Stimulated activated CD4-positive, alpha-beta T cell treated with anti-CD3 and anti-CD28 coated beads, Interleukin-4, amount 100 ng/mL, for 24 hours (primary cell): Measurements from ENCODE around the gene AGPAT4.

Source experiments
- DNase-seq: peaks from one replicate; pipeline ENCODE4 v3.0.0-alpha.2; 2020

AGPAT4 gene

DNA sequence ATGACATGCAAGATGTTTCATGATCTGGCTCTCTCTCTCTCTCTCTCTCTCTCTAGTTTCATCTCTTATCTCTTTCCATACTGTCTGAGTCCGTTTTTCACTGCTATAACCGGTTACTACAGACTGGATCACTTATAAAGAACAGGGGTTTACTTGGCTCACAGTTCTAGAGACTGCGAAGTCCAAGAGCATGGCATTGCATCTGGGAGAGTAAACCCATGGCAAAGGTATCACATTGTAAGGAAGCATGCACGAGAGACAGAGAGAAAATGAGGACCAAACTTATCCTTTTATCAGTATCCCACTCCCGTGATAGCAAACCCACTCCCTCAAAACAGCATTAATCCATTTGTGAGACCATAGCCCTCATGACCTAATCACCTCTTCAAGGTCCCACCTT, 7.2 kb upstream of the AGPAT4 start:
- DNase-seq: no peak

DNA sequence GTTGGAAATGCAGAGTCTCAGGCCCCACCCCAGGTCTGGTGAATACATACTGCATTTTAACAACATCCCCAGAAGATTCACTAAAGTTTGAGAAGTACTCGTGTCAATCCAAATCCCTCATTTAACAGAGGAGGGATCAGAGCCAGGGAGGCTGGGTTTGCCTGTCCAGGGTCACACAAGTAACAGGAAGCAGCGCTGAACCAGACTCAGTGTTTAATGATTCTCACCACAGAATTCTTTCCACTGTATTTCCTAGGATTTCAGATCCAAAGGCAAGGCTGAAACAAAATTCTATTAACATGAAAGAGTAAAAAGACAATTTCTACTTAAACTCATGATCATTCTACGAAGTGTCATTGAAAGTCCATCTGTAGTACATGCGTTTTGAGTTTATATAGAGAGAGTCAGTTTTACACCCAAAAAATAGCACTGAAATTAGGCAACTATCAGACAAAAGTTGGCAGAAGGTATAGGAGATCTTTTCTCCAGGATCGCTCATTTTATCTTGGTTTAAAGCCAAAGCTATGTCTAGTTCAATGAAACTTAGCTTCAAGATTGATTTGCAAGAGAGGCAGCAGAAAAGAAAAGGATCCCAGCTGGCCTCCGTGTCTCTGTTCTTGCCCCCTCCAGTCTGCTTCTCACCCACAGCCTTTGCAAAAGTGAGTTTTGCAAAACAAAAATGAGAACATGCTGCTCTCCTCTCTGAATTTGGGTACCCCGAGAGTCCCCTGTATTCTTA, 6.0 kb upstream of the AGPAT4 start:
- DNase-seq: no peak

DNA sequence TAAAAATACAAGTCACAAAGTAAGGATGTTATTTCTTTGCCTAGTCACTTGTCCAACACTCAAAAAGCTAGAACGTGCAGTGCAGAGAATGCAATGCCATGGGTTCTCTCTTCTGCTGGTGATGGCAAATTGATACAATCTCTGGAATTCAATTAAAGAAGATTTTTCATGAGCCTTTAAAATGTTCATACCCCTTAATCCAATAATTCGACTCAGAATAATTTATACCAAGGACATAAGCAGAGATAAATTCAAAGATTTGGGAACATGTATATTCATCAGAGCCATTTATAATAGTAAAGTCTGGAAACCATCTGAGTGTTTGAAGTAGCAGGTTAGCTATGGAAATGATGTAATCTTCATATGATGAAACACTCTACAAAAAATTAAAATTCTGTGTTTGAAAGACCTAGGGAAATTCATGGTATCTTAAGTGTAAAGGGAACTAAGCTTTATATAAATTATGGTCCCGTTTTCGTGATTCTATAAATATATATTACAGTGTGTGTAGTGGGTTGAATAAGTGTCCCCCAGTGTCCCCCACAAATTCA, 2.8 kb upstream of the AGPAT4 start:
- no peak for DNase-seq

DNA sequence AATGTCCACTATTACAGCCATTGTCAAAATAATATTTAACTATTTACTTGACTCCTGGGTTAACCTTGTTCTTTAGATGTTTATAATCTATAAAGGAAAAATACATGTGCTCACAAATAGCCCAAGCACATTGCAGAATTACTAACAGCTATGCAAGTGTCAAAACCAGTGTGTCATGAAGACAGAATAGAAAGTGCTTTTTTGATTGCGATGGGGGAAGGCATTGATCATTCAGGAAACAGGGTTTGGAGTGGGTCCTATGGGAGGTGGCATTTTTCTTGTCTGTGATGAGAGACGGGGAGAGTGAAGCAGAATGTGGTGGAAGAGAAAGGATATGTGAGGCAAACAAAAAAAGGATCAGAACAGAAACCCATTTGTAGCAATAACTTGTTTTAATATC, 1.0 kb upstream of the AGPAT4 start:
- no peak for DNase-seq

DNA sequence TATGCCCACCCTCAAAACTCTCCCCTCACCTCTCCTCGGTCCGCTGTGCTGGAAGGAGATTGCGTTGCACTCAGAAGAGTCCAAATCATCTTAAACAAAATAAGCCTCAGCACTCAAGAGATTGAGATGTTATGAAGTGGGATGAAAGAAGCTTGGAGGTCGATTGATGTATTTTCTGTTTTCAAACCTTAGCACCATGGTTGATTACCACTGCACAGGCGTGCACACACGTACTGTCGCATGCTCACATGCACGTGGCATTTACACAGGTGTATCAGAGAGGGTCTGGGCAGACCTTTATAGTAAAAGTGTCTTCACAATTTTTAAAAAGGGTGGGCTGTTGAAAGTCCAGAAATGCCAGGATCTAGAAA, 612 bp upstream of the AGPAT4 start:
- DNase-seq: no peak

DNA sequence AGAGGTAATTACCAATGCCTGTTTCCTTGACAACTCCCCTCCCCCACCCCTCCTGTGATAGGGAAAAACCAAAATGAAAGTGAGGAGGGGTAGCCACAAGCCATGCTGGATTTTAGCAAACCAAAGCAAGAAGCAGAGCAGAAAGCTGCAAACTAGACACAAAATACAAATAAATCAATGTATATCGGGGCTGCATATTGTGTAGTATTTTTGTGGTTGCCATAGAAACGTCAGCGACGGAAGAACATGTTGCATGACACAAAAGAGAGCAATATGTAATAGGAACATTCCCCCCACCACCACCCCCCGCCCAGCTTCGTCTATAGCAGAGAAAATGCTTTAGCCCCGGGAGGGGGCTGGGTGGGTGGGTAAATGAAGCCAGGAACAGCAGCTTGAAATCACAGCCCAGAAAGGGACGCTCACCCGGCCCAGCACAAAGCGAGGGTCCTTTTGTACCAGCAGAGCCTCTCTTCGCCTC, 548 bp downstream of the AGPAT4 start:
- DNase-seq: peak; percentile 39

DNA sequence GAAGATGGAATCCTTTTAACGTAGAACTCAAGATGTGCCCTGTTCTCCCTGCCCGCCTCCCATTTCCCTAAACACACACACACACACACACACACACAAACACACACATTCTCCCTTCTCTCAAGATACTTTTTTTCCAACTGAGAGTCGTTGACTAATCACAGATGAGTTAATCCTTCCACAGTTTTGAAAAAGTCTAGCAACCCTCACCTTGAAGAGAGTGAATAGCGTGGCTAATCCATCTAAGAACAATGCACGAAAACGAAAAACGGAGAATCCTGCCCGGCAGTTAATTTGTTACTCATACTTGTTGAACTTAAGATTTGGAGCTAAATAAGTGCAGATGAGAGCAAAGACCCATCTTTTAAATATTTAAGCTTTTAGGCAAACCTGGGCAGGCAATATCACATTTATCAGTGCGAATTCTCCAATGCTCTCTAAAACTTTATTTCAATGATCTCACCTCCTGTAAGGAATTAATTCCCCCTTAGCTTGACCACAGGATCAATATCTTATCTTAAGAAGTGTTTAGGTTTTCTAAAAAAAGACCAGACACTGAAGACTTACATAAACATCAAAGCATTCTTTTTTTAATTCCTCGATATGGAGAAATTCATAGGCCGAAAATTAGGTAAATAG, 1.1 kb downstream of the AGPAT4 start:
- no peak for DNase-seq

DNA sequence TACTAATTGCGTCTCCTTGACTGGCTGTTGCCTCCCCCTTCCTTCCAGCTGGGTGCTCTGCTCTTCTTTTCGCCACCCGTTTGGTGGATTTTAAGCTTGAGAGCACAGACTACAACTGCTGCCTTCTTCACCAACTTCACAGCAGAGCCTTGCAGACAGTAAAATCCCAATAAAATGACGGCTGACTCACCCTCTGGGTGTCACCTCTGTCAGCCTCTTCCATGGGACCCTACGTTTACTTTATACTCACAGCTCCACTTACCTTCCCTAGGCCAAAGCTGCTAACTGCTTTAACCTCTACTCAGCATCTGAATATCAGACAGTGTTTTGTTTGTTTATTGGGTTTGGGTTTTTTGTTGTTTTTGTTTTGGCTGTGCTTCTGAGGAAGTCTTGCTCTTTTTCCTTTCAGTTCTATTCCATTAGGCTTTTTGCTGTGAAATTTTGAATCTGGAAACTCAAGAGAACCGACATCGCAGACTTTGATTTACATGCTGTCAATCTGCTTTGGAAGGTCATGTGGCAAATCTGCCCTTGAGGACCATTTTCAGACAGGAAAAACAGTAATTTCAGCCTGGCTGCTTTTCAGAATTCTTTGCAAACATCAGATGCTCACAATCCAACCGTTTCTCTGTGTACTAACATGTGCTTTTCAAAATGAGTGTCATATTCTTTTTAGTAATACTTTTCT, 2.4 kb downstream of the AGPAT4 start:
- no peak for DNase-seq

DNA sequence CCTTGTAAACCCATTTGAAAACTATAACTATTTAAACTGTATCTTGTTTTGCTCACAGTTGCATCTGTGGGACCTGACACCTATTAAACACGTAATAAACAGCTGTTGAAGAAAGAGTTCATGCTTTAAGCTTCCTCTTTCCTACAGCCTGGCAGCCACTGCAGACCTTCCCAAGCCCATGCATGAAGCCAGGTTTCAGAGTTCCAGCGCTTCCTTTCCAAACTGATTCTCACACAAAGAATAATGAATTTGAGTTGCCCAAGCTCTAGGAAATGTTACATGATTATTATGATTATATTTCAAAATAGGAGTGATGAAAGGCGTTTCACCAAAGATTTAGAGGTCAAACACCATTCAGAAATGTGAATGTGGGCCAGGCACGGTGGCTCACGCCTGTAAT, 3.7 kb downstream of the AGPAT4 start:
- no peak for DNase-seq

DNA sequence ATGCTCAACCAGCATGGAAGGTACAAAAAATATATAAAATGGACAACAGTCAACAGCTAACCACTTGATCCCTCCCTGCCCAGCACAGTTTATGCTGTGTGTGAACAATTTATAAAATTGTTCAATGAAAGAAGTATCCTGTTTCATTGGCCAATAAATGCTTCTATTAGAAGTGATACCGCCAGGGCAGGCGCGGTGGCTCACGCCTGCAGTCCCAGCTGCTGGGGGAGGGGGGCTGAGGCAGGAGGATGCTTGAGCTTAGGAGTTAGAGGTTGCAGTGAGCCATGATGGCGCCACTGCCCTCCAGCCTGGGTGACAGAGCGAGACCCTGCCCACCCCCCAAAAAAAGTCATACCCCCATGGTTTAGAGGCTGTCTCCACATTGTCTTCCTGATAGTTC, 4.6 kb downstream of the AGPAT4 start:
- DNase-seq: no peak

DNA sequence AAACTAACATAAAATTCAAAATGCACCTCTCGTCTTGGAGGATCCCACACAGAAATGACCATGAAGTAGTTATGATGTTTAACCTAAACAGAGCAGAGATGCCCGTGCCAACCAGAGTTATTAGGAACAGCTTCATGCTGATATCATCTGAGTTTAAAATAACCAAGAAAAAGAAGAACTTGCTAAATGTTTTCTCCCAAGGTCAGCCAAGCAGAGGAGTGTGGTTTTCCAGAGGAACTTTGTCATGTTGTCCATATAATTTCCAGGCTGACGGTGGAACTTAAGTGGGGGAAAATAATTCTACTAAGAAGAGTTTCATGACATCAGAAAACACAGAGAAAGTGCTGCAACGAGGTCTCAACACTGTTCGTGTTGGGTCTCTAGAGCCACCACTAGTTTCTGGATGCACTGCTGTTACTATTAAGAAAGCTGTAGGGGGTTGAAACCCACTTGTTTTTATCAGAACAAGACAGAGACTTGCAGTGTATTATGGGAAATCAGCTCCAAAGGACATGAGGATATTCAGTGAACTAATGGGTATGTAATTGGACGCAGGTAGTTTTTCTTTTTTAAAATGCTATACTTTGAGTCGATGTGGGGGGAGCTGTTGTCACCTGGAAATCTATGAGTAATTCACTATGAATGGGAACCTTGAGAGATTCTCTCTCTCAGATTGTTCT, 5.2 kb downstream of the AGPAT4 start:
- DNase-seq: no peak

DNA sequence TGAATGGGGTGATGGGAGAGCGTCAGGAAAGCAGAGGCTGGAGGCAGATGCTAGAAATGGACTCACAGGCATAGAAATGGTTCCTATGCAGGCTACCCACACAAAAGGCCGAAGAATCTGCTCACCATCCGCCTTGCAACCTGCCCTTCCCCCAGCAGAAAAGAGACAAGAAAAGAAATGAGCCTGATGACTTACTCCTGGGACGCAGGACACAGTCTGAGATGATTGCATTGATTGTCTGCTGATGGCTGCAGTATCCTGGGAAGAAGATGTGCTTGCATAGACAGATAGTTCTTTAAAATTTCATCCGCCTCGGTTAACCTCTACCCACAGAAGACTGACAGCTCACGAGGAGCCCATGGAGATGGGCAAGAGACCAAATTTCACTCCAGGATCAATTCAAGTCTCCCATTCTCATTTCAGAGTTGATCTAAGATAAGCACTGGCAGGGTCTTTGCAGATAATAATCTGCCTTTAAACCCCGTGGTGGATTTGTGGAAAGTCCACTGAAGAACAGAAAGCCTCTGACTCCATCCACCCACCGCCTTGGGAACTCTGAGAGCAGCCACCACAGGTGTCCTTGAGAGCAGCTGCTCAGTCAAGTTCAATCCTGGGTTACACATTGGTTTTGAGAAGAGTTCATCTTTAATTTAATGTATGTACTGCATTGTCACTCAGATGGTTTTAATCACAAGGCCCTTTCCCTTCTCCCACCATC, 7.2 kb downstream of the AGPAT4 start:
- no peak for DNase-seq

DNA sequence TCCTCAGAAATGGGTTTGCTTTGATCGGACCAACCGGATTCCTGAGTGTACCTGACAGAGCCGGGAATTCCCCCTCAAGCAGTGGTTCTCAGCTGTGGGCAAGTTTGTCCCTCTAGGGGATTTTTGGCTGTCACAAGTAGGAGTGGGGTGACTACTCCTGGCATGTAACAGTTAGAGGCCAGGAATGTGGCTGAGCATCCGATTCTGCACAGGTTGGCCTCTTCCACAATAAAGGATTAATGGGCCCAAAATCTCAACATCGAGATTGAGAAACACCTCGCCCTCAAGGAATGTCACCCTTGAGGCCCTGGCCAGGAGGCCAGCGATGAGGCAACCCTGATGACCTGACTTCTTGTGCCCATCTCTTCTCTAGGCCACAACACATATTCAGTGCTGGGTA, 7.9 kb downstream of the AGPAT4 start:
- no peak for DNase-seq

DNA sequence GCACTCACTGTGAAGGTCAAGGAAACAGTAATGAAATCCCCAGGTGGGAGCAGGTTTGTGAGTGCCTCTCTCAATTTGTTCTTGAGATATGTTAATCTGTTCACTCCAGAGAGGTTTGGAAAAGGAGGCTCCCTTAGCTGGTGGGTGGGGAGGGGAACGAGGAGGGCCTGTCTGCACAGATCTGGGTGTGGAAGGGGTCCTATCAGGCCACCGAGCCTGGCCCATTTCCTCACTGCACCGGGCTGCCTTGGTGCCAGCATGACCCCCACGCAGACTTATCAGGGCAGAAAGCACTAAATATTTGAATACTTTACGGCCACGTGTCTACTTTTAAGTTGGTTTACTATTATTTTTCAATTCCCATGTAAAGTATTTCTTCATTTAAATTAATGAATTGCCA, 8.3 kb downstream of the AGPAT4 start:
- DNase-seq: no peak

DNA sequence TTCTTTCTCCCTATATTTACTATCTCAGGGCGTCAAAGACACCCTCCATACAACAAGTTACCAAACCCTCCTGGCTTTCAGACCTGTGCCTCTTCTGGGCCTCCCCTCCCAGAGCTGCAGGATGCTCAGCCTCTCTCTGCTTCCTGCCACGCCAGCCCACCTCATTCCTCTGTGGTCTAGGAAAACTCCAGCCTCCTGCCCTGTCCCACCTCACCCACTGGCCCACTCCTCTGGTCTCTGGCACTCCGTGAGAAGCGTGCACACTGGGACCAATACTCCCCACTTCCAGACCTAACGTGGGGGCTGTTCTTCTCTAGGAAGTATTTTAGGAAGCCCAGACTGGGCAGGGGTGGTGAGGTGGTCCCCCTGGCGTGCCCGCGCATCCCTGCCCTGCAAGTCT, 9.7 kb downstream of the AGPAT4 start:
- DNase-seq: no peak

DNA sequence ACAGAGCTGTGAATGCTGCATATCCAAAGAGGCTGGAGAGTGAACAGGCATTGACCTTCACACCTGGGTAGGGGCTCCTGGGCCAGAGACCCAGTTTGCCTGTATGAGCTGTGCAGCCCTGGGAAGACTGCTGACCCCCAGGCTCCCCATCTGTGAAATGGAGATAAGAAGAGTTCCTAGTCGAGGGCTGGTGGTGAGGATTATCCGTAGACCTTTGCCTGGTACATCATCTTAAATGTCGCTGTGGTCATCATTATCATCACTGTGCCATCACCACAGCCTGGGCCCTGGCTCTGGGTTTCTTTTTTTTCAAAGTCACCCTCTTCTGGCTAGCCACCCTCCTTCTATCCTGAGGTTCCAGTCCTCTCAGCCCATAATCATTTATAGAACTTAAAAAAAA, 12.0 kb downstream of the AGPAT4 start:
- no peak for DNase-seq

DNA sequence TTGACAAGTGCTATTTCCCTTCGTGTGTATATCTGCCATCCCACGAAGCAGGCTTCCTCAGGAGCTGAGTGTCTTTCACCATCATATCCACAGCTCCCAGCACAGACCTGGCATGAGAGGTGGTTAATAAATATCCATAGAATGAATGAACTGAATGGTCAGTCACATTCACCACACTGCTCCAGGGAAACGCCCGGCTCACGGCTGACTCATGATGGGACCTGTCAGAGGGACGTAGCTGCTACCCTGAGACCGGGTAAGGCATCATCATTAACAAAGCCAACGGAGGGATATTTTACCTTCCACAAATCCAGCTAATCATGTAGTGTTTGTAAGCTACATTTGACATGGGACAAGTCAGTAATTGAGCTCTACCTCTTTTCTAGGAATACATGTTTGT, 12.5 kb downstream of the AGPAT4 start:
- no peak for DNase-seq

DNA sequence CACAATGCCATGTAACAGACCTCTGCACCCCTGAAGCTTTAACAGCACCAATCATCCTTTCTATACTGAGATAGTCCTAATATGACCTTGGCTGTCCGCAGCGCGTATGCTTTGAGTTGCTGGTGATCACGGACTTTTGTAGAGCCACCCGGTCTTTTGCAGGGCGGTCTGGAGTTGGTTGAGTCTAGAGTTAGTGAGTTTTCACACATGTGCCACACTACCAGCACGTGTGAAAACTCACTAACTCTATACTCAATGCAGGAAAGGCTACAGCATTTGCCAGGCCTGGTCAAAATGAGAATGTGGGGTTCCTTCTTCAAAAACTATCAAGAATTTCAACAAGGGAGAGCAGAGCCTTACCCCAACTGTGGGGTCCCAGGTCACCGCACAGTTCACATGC, 14.6 kb downstream of the AGPAT4 start:
- no peak for DNase-seq

DNA sequence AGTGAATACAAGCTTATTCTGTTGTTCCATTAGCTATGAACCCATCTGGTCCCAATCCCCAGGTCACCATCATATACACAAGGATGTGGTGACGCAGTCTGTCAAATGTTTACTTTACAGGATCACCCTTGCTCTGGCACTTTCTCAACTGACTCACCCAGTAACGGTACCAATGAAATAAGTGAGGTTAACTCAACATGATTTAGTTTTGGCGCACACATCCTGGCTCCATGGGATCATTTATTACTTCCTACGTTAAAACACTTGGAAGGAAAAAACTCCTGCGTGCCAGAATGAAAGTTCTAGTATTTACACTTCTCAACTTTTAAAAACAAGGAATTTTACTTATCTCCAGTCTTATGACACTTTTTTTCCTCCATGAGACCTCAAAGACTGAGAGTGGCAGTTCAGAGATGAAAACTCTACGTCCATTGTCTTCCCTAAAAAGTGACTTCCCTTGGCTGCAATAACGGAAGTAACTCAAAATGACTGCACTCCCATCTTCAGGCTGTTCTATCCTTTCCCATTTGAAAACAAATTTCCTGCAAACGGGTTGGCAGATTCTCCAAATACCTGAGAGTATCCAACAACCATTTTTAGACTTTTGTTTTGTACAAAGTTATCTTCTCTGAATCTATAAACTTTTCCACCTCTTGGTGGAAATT, 15.9 kb downstream of the AGPAT4 start:
- no peak for DNase-seq

DNA sequence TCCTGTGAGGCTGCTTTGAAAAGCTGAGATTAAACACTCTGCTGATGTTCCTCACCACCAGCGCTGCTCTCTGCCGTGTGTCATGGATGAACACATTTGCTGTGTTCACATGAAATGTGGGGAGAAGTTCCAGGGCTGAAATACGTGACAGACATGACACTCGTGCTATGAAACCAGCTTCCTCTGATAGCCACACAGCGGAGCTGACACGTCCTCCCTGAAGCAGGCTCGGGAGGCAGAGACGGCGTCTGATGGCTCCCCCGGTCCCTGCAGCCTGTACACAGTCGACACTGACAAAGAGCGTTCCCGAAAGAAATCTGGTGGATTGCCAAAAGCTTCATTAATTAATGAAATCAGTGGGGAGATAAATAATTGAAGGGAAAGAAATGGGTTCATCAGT, 17.5 kb downstream of the AGPAT4 start:
- no peak for DNase-seq

DNA sequence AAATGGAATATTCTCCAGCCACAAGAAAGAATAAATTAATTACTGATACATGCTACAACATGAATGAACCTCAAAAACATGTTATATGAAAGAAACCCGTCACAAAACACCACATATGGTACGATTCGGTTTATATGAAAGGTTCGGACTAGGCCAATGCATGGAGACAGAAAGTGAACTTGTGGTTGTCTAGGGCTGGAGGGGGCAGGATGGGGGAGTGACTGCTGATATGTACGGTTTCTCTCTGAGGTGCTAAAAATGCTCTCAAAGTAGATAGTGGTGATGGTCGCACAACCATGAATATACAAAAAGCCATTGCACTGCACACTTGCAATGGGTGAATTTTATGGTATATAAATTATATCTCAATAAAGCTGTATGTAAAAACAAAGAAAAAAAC, 18.3 kb downstream of the AGPAT4 start:
- DNase-seq: no peak
